HG02981 (cell line): ENCODE data around the gene MMADHC.

ENCODE experiments used
- ATAC-seq: cut with Tn5 transposase; IDR thresholded peaks from one replicate; pipeline ENCODE4 v1.9.1; 2021; ENCODE audit warnings: mild to moderate bottlenecking, moderate library complexity; ENCODE audit not compliant: unreplicated experiment

Gene MMADHC

GRCh38 chr2:149559341-149560068, 28.1 kb downstream of the MMADHC start:
- no peak for ATAC-seq

- no peak for ATAC-seq
Observed at GRCh38 chr2:149556452-149556851, 31.1 kb downstream of the MMADHC start.

GRCh38 chr2:149552830-149553229, 34.7 kb downstream of the MMADHC start:
- no peak for ATAC-seq

- no peak for ATAC-seq
Observed at GRCh38 chr2:149552226-149552625, 35.3 kb downstream of the MMADHC start.

DNA sequence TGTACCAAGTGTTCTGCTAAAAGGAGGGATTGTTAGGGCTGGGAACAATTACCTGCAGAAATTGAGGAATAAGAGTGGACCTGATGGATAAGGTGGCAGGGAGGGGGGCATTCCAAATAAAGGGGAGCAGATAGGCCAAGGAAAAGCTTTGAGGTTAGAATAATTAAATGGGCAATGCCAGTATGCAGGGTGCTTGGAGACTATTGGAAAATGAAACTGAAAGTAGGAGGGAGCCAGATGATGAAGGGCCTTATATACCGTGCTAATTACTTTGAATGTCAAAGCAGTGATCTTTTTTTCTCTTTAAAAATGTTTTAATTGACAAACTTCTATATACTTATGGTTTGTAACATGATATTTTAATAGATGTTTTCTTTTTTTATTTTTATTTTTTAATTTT, 42.9 kb downstream of the MMADHC start:
- ATAC-seq = no peak

DNA sequence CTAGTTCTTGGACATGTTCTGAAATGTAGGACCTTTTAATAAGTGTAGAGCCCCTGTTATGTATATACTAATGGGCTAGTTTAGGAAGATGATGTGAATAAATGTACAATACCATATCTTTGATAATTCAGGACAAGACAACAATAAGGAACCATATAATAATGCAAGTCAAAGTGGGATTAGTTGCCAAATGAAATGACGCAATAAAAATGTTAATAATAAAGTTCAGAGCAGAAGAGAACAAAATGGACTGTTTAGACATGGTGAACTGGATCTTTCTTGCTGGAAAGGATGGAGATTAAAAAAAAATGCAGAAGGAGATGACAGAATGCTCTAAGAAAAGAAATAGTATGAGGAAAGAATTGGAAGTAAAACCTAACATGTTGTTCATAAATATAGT, 43.7 kb downstream of the MMADHC start:
- no peak for ATAC-seq

DNA sequence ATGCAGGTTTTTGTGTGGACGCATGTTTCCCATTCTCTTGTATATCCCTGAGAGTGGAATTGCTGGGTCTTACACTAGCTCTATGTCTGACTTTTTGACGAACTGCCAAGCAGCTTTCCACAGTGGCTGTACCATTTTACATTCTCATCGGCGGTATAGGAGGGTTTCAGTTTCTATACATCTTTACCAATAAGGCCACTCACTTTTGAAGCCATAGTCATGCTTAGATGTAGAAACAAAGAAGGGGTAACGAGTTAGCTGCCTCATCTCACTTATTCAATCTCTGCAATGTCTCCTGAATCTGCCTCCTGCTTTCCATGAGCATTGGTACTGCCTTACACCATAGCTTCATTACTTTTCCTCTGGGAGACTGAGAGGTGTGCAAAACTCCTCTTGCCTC, 47.4 kb downstream of the MMADHC start:
- ATAC-seq = no peak

DNA sequence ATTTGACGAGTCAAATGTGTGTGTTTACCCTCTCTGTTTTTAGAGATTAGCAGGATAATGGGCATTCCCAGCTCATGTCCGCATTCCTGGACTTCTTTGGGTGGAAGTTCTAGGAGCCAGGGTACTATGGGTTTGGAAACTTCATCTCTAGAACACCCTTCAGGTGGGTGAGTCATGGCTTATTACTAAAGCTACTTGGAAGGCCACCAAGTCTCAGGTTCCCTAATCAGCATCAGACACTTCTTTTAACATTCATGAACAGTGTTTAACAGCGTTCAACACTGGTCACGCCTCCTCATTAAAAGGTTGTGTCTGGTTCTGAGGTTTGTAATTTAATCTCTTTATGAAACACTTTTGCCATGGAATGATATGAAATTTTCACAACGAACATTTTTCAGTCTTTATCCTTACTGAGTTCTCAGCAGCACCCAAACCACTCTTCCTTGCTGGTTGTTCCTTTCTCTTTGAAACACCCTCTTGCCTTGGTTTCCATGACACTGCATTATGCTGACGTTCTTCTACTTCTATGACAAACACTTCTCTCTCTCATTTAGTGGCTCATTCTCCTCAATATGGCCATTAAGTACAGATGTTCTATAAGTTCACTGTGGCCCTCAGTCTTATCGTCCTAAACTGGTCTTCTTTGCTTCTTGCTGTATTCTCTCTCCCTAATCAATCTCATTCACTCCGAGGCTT, 49.3 kb downstream of the MMADHC start:
- ATAC-seq = no peak

- no peak for ATAC-seq
Observed at GRCh38 chr2:149537092-149537726, 50.4 kb downstream of the MMADHC start.

GRCh38 chr2:149536649-149537048, 50.9 kb downstream of the MMADHC start:
- no peak for ATAC-seq

DNA sequence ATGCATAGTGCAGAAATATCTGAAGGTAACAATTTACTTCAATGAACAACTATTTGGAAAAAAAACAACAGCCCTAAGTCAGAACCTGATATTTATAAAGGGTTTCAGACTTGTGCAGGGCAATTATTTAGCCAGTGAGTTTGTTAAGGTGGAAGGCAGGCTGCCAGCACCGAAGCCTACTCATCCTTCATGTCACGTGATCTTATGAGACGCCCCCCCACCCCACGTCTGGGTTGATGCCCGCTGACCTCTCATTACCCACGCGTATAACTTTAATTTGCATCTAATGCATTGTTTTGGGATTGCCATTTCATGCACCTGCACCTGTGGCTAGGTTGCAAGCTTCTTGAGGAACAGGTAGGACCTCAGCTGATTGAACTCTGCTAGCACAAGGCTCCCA, 52.9 kb downstream of the MMADHC start:
- ATAC-seq = no peak

DNA sequence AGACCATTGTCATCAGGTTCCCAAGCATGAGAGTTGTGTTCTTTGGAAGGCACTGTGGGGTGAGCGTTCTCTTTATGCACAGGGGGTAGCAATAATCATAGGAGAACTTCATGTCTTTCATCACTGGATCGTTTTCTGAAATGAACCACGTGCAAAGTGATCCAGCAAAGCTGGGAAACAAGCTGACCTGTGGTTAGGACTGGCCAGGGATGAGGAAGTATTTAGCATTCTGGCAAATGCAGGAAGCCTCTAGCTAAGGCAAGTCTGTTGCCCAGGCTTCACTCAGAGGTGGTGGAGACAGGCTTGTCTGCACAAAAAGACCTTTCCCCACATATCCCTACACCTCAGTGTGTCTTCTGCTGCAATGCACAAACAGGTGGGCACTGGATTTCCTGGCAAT, 58.6 kb downstream of the MMADHC start:
- ATAC-seq = no peak

GRCh38 chr2:149527998-149528755, 59.4 kb downstream of the MMADHC start:
- ATAC-seq = no peak

- no peak for ATAC-seq
Observed at GRCh38 chr2:149526689-149527088, 60.9 kb downstream of the MMADHC start.

- ATAC-seq = no peak
Observed at GRCh38 chr2:149525323-149525722, 62.3 kb downstream of the MMADHC start.
